ENCODE data around the gene EHBP1.

DNA sequence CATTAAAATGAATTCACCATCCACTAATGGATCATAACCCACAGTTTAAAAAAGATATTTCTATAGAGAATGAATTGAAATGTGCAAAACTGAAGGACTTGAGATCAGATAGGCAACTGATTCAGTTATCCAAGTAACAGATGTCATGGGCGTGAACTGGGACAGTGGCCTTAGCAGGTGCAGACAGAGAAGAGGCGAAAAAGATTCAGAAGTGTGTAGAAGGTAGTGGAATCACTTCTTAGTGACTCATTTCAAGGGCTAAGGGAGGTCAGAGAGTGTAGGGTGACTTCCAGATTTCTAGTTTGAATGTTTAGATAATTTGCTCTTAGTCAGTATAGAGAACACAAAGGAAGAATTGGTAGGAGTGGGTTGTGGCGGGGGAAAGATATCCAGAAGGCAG is 79.7 kb downstream of the EHBP1 start:
- TF ChIP-seq YY1 (IDR thresholded peaks at IDR 0.05; ENCODE audit: insufficient read depth, insufficient read length): no peak
- no peak for TF ChIP-seq ZNF274 (IDR thresholded peaks at IDR 0.05; ENCODE audit: low read depth, low read length)
